SK-N-SH (cell line): ENCODE data around the gene NWD2. TPM values are rescaled to one million over a fixed set of nuclear protein-coding genes. Genes with fewer than 3 reads are reported as not detected.

Experiments
- CTCF ChIA-PET: fragments of 300-600, 350-600 bp; formaldehyde crosslinking; extraction: SDS; loops from one replicate; lab custom pipeline; 2021; lab: Yijun Ruan, JAX
- POLR2A ChIA-PET: fragments of 350-600 bp; sonication (Branson Sonifier 250); formaldehyde crosslinking; extraction: SDS; loops from one replicate; lab custom pipeline; 2020; ENCODE audit warnings: antibody characterized with exemption, inconsistent platforms; lab: Yijun Ruan, JAX
- DNase-seq: peaks from one replicate; pipeline ENCODE4 v3.0.0; 2012
- H2AFZ ChIP-seq: fragments of 200-600 bp; sonication (generic); 2 replicates; pipeline ENCODE4 v1.8.1; 2016; ENCODE audit warnings: antibody characterized with exemption, mild to moderate bottlenecking, low read depth
- H3F3A ChIP-seq: fragments of 200-600 bp; sonication (generic); replicated peaks from 2 replicates; pipeline ENCODE3; 2016; ENCODE audit warnings: antibody characterized with exemption, mild to moderate bottlenecking; ENCODE audit not compliant: insufficient read depth
- H3K27ac ChIP-seq, 2 experiments: fragments of 200-500 bp in 1 of 2; fragments of 200-600 bp in 1 of 2; sonication (Bioruptor generic) in 1 of 2; sonication (generic), shearing (Covaris generic) in 1 of 2; 2 replicates each; pipeline versions ENCODE4 v1.5.1 to v1.6.1; 2014 to 2016; ENCODE audit warnings: low read depth in 2 of 2, inconsistent platforms in 1 of 2, low read length in 1 of 2, mild to moderate bottlenecking in 1 of 2, mixed read lengths in 1 of 2
- H3K27me3 ChIP-seq: fragments of 200-600 bp; sonication (generic), shearing (Covaris generic); 2 replicates; pipeline ENCODE4 v1.6.1; 2016; ENCODE audit warnings: mixed run types; ENCODE audit not compliant: insufficient read depth
- H3K36me3 ChIP-seq, 2 experiments: fragments of 200-500 bp in 1 of 2; fragments of 200-600 bp in 1 of 2; sonication (Bioruptor generic) in 1 of 2; sonication (generic) in 1 of 2; replicated peaks in 1 of 2; 2 replicates each; pipeline versions ENCODE3 to v1.5.1; 2014 to 2016; ENCODE audit warnings: low read length in 1 of 2, mild to moderate bottlenecking in 1 of 2; ENCODE audit not compliant: insufficient read depth in 2 of 2, control insufficient read depth in 1 of 2
- H3K4me1 ChIP-seq, 2 experiments: fragments of 200-500 bp in 1 of 2; fragments of 200-600 bp in 1 of 2; sonication (Bioruptor generic) in 1 of 2; sonication (generic), shearing (Covaris generic) in 1 of 2; 2 replicates each; pipeline versions ENCODE4 v1.5.1 to v1.6.1; 2014 to 2016; ENCODE audit warnings: low read depth in 1 of 2, low read length in 1 of 2, mixed run types in 1 of 2; ENCODE audit not compliant: insufficient read depth in 2 of 2, control insufficient read depth in 1 of 2
- H3K4me2 ChIP-seq: fragments of 200-600 bp; sonication (generic), shearing (Covaris generic); 2 replicates; pipeline ENCODE4 v1.6.1; 2017; ENCODE audit warnings: mixed run types
- H3K4me3 ChIP-seq, 2 experiments: fragments of 200-500 bp in 1 of 2; fragments of 200-600 bp in 1 of 2; sonication (Bioruptor generic) in 1 of 2; sonication (generic), shearing (Covaris generic) in 1 of 2; 2 replicates each; pipeline versions ENCODE4 v1.5.1 to v1.8.1; 2014 to 2016; ENCODE audit warnings: low read depth in 2 of 2, inconsistent platforms in 1 of 2, low read length in 1 of 2, mild to moderate bottlenecking in 1 of 2, mixed read lengths in 1 of 2, moderate library complexity in 1 of 2
- H3K79me2 ChIP-seq: fragments of 200-600 bp; sonication (generic); 2 replicates; pipeline ENCODE4 v1.8.1; 2017; ENCODE audit warnings: mild to moderate bottlenecking; ENCODE audit not compliant: insufficient read depth
- H3K9ac ChIP-seq: fragments of 200-600 bp; sonication (generic); 2 replicates; pipeline ENCODE4 v1.6.1; 2017; ENCODE audit warnings: mixed run types
- H3K9me2 ChIP-seq: fragments of 200-600 bp; sonication (generic); 2 replicates; pipeline ENCODE4 v1.6.1; 2017; ENCODE audit warnings: mixed run types
- H3K9me3 ChIP-seq: fragments of 200-600 bp; sonication (generic); 2 replicates; pipeline ENCODE4 v1.6.1; 2017; ENCODE audit warnings: mixed run types, mild to moderate bottlenecking, moderate library complexity
- H4K20me1 ChIP-seq: fragments of 200-600 bp; sonication (generic); 2 replicates; pipeline ENCODE4 v1.6.1; 2017; ENCODE audit warnings: mild to moderate bottlenecking, mixed run types; ENCODE audit not compliant: insufficient read depth
- ELF1 ChIP-seq: IDR thresholded peaks from 2 replicates; pipeline ENCODE4 v1.4.0; 2012
- EP300 ChIP-seq, 2 experiments: IDR thresholded peaks; 2 replicates each; pipeline versions ENCODE4 v1.4.0 to v1.6.1; 2012; ENCODE audit warnings: borderline replicate concordance in 1 of 2, low read depth in 1 of 2, low read length in 1 of 2
- EZH2phosphoT487 ChIP-seq: fragments of 200-600 bp; sonication (generic); IDR thresholded peaks from 2 replicates; pipeline ENCODE4 v1.6.1; 2017; ENCODE audit warnings: low read depth, mixed run types, mild to moderate bottlenecking, antibody characterized with exemption, moderate library complexity, borderline replicate concordance
- FOXJ3 ChIP-seq: sonication (generic); formaldehyde crosslinking; IDR thresholded peaks from 2 replicates; pipeline ENCODE4 v1.5.1; 2020; ENCODE audit warnings: mild to moderate bottlenecking, missing genetic modification reagents
- FOXM1 ChIP-seq: IDR thresholded peaks from 2 replicates; pipeline ENCODE4 v1.4.0; 2012; ENCODE audit warnings: low read depth, mild to moderate bottlenecking
- GABPA ChIP-seq: IDR thresholded peaks from 2 replicates; pipeline ENCODE4 v1.4.0; 2012; ENCODE audit warnings: low read depth, mild to moderate bottlenecking
- GATA2 ChIP-seq: sonication (generic); formaldehyde crosslinking; IDR thresholded peaks from 2 replicates; pipeline ENCODE4 v1.5.0; 2020; ENCODE audit warnings: mild to moderate bottlenecking, missing genetic modification reagents
- IRF3 ChIP-seq: fragments of 150-350 bp; IDR thresholded peaks from 2 replicates; pipeline ENCODE4 v1.6.1; 2016; ENCODE audit warnings: mild to moderate bottlenecking, low read depth, low read length
- JUND ChIP-seq: IDR thresholded peaks from 2 replicates; pipeline ENCODE4 v1.4.0; 2012
- MEF2A ChIP-seq: IDR thresholded peaks from 2 replicates; pipeline ENCODE4 v1.4.0; 2012; ENCODE audit warnings: low read depth, borderline replicate concordance
- MXI1 ChIP-seq: IDR thresholded peaks from 2 replicates; pipeline ENCODE4 v1.6.1; 2012; ENCODE audit warnings: mild to moderate bottlenecking, low read depth, low read length, improper control_type of control experiment
- NFIC ChIP-seq: IDR thresholded peaks from 2 replicates; pipeline ENCODE4 v1.4.0; 2012; ENCODE audit warnings: borderline replicate concordance
- NRF1 ChIP-seq: IDR thresholded peaks from 2 replicates; pipeline ENCODE4 v1.6.1; 2012; ENCODE audit warnings: low read depth, mild to moderate bottlenecking, low read length
- RCOR1 ChIP-seq: fragments of 150-350 bp; IDR thresholded peaks from 2 replicates; pipeline ENCODE4 v1.6.1; 2017; ENCODE audit warnings: antibody characterized with exemption, low read length
- RFX5 ChIP-seq: IDR thresholded peaks from 2 replicates; pipeline ENCODE4 v1.6.1; 2012; ENCODE audit warnings: mild to moderate bottlenecking, improper control_type of control experiment, low read length
- RXRA ChIP-seq: IDR thresholded peaks from 2 replicates; pipeline ENCODE4 v1.4.0; 2012; ENCODE audit warnings: low read depth, mild to moderate bottlenecking, borderline replicate concordance
- SIN3A ChIP-seq: IDR thresholded peaks from 2 replicates; pipeline ENCODE4 v1.6.1; 2012; ENCODE audit warnings: low read depth, mild to moderate bottlenecking, low read length, moderate library complexity, borderline replicate concordance
- SMC3 ChIP-seq: IDR thresholded peaks from 2 replicates; pipeline ENCODE4 v1.6.1; 2012; ENCODE audit warnings: low read depth, low read length, improper control_type of control experiment
- TAF1 ChIP-seq: IDR thresholded peaks from 2 replicates; pipeline ENCODE4 v1.6.1; 2012; ENCODE audit warnings: low read depth, mild to moderate bottlenecking, low read length, moderate library complexity, borderline replicate concordance
- TCF12 ChIP-seq: IDR thresholded peaks from 2 replicates; pipeline ENCODE4 v1.4.0; 2012
- TEAD4 ChIP-seq: IDR thresholded peaks from 2 replicates; pipeline ENCODE4 v1.4.0; 2012; ENCODE audit warnings: mild to moderate bottlenecking, borderline replicate concordance; ENCODE audit not compliant: insufficient read depth
- USF2 ChIP-seq: fragments of 150-350 bp; IDR thresholded peaks from 2 replicates; pipeline ENCODE4 v1.6.1; 2017; ENCODE audit warnings: antibody characterized with exemption, low read length, low read depth, borderline replicate concordance
- ZBTB33 ChIP-seq: IDR thresholded peaks from 2 replicates; pipeline ENCODE4 v1.4.0; 2012; ENCODE audit warnings: low read depth, borderline replicate concordance
- WGBS: methylation state at CpG from one replicate; pipeline ENCODE4 v1.1.6; 2017; ENCODE audit warnings: low lambda C conversion rate; 5-methylcytosine and 5-hydroxymethylcytosine counted together
- polyA plus RNA-seq, 3 experiments: library from polyadenylated mRNA; depleted of rRNA; stranded (reverse); fragments of >200 nt; gene quantifications; 2 replicates each; pipeline ENCODE4 v1.2.3, GENCODE V29; 2012

Gene NWD2
- polyA plus RNA-seq, 1 of the 3 experiments (the other 2 are of a cell fraction) = not detected

DNA sequence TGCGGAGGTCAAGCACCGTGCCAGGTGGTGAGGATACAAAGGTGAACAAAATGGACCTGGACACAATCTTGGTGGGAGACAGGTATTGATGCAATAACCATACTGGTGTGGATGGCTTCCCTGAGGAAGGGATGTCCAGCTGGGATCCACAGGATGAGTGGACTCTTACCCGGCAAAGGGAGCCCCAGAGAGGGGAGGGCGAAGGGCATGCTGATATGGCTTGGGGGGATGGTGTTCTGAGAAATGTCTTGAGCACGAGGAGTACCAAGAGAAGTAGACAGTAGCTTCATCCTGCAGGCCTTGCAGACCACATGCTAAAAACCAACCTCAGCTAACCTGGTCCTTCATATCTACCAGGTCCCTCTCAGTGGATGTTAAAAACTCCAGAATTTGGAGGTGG, 220.8 kb downstream of the NWD2 start (continued):
- TF ChIP-seq ZBTB33 = no peak
- TF ChIP-seq EZH2phosphoT487 = no peak
- no peak for TF ChIP-seq TEAD4
- no peak for TF ChIP-seq RCOR1
- TF ChIP-seq ELF1 = no peak
- no peak for TF ChIP-seq TAF1
- no peak for TF ChIP-seq RFX5
- no peak for TF ChIP-seq USF2
- TF ChIP-seq NRF1 = no peak
- TF ChIP-seq SMC3 = no peak

DNA sequence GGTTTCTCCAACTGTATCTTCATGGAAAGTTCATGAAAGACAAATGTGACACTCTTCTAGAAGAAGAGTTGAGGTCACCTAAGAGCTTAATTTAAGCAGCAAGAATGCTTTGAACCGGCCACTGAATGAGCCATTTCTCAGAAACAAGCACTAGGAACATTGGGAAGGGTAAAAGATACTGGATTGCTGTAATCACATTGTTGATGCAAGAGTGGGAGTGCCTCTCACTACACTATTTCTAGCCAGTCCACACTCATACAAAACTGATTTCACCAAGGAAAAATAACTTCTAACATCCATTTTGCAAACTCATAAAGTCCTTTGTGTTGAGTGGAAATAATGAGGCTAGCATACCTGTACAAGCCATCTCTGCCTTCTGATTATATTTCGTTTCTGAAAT, 221.3 kb downstream of the NWD2 start:
- Histone ChIP-seq H3K36me3 (no peaks in the 10 kb centered on the region), H3K9me3 (no peaks in the 10 kb centered on the region), H4K20me1 (no peaks in the 10 kb centered on the region), H3K27ac (no peak overlapping the region), H3K27me3 (peaks cover 8% of the 10 kb centered on the region; the same call in 1 of the 2 replicates), H3K4me3 (no peak overlapping the region), H3K79me2 (no peaks in the 10 kb centered on the region), H3K9ac (no peak overlapping the region), H3F3A (no peaks in the 10 kb centered on the region), H2AFZ (no peak overlapping the region), H3K4me1 (no peaks in the 10 kb centered on the region), H3K9me2 (no peaks in the 10 kb centered on the region), H3K4me2 (no peak overlapping the region)
- no peak for DNase-seq
- CTCF ChIA-PET = interaction anchor here (0.6 kb wide), 1 partner anchor 86 kb away, joined by 3 read pairs; no protein-coding TSS in a partner anchor
- 6% methylated on average over 2 of the region's 2 CpGs for WGBS
- TF ChIP-seq NRF1 (no peak), GATA2 (no peak), EZH2phosphoT487 (no peak), TAF1 (no peak), ELF1 (no peak), FOXM1 (no peak), SMC3 (no peak), GABPA (no peak), JUND (no peak), MXI1 (no peak), FOXJ3 (CRISPR knock-in tag) (no peak), RFX5 (no peak), RXRA (no peak), EP300 (IDR thresholded peaks at IDR 0.05; ENCODE audit: borderline replicate concordance in 1 of 2, low read depth in 1 of 2, low read length in 1 of 2) (no peak), NFIC (no peak), TCF12 (no peak), IRF3 (no peak), ZBTB33 (no peak), MEF2A (no peak), SIN3A (no peak)
- POLR2A ChIA-PET = no interaction called here
